ENCODE results near the gene KRTAP5-11.
"Not testable (repeated sequence)": the region's sequence is repeated elsewhere in the genome, so short reads cannot be mapped to it uniquely, and the experiment has no call there.

DNA sequence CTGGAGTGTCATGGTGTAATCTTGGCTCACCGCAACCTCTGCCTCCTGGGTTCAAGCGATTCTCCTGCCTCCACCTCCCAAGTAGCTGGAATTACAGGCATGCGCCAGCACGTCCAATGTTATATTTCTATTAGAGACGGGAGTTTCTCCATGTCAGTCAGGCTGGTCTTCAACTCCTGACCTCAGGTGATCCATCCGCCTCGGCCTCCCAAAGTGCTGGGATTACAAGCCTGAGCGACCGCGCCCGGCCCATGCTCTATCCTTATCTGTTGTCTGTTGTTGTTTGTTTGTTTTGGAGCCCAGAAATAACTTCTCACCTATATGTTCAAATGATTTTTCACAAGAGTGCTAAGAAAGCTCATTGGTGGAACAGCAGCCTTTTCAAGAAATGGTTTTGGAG, 40.6 kb upstream of the KRTAP5-11 start:
- not testable (repeated sequence) for TF ChIP-seq ZFP3 (CRISPR knock-in tag; IDR thresholded peaks at IDR 0.05); ZFP30 (CRISPR knock-in tag; IDR thresholded peaks at IDR 0.05); ZNF70 (CRISPR knock-in tag; IDR thresholded peaks at IDR 0.05); PATZ1 (CRISPR knock-in tag; IDR thresholded peaks at IDR 0.05; ENCODE audit: borderline replicate concordance)
- TF ChIP-seq, protein P1, sequence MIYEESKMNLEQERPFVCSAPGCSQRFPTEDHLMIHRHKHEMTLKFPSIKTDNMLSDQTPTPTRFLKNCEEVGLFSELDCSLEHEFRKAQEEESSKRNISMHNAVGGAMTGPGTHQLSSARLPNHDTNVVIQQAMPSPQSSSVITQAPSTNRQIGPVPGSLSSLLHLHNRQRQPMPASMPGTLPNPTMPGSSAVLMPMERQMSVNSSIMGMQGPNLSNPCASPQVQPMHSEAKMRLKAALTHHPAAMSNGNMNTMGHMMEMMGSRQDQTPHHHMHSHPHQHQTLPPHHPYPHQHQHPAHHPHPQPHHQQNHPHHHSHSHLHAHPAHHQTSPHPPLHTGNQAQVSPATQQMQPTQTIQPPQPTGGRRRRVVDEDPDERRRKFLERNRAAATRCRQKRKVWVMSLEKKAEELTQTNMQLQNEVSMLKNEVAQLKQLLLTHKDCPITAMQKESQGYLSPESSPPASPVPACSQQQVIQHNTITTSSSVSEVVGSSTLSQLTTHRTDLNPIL (CRISPR knock-in tag; IDR thresholded peaks at IDR 0.05; ENCODE audit: low read depth) = not testable (repeated sequence)

Data from SK-N-SH treated with all-trans-retinoic acid at 6 μM for 48 hours (cell line).